ENCODE measurements around the gene CFAP20.

- no peak for TF ChIP-seq ZFX (CRISPR knock-in tag; IDR thresholded peaks at IDR 0.05; ENCODE audit: low read depth)
- TF ChIP-seq HDAC1 (CRISPR knock-in tag; IDR thresholded peaks at IDR 0.05): no peak
- no peak for TF ChIP-seq RNF2 (conservative IDR thresholded peaks at IDR 0.05; ENCODE audit: low read depth)
- no peak for TF ChIP-seq FIP1L1 (IDR thresholded peaks at IDR 0.05; ENCODE audit: borderline replicate concordance, insufficient read depth, low read depth, low read length)
- TF ChIP-seq YY1 (IDR thresholded peaks at IDR 0.05; ENCODE audit: insufficient read depth, insufficient replicate concordance, low read depth, low read length): no peak
- TF ChIP-seq CBFB (CRISPR knock-in tag; IDR thresholded peaks at IDR 0.05): no peak
- TF ChIP-seq, protein P1, sequence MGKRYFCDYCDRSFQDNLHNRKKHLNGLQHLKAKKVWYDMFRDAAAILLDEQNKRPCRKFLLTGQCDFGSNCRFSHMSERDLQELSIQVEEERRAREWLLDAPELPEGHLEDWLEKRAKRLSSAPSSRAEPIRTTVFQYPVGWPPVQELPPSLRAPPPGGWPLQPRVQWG (CRISPR knock-in tag; IDR thresholded peaks at IDR 0.05; ENCODE audit: borderline replicate concordance, low read depth): no peak
These were observed 4.6 kb downstream of the CFAP20 start for GRCh38 chr16:58124601-58124915.

Data from HepG2 (cell line).